Measurements from ENCODE around the gene ARHGAP26.

GRCh38 chr5:142849880-142850279 is 79.7 kb downstream of the ARHGAP26 start:
- TF ChIP-seq EZH2phosphoT487 (IDR thresholded peaks at IDR 0.05; ENCODE audit: unreplicated experiment) (no peak), JUNB (IDR thresholded peaks at IDR 0.05; ENCODE audit: unreplicated experiment) (no peak), CREB1 (CRISPR knock-in tag; IDR thresholded peaks at IDR 0.05; ENCODE audit: low read depth) (no peak), CTCF (conservative IDR thresholded peaks at IDR 0.05; ENCODE audit: low read depth in 2 of 2) (no peak), EZH2 (IDR thresholded peaks at IDR 0.05; ENCODE audit: low read depth, unreplicated experiment) (no peak), POLR2AphosphoS5 (IDR thresholded peaks at IDR 0.05; ENCODE audit: low read depth) (no peak)

All from GM23338 (cell line).